ENCODE results near the gene PML. TPM values are rescaled to one million over a fixed set of nuclear protein-coding genes. Genes with fewer than 3 reads are reported as not detected.

The PML gene
- total RNA-seq, 2 donors from 2014 or later: 26.5 to 28.9 TPM

DNA sequence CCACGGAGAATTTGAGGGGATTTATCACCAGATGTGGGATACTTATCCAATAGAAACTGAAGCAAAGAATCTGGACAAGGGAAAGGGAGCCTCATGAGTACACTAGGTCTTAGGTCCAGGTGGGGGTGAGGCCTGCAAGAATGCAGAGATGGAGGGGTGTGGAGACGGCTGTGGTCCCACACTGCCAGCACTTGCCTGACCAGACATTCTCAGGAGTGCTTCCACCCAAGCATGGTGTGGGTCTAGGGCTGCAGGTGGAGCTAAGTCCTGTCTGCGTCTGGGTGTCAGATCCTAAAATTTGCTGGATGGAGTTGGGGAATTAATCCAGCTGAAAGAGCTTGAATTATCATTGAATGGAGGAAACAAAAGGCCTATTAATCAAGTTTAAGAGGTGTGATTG, 14.4 kb downstream of the PML start:
- Histone ChIP-seq H3K4me1 (ENCODE audit: control insufficient read depth, insufficient read depth, low read length) (no peaks in the 10 kb centered on the region), H3K36me3 (ENCODE audit: control insufficient read depth, insufficient read depth, low read length) (peaks cover 19% of the 10 kb centered on the region), H3K4me3 (ENCODE audit: low read length) (no peak overlapping the region), H3K27ac (ENCODE audit: low read depth, low read length) (no peak overlapping the region), H3K9me3 (ENCODE audit: control insufficient read depth, low read length) (no peaks in the 10 kb centered on the region), H3K9ac (ENCODE audit: extremely low read depth, low read length, poor library complexity, severe bottlenecking) (no peak overlapping the region), H3K27me3 (ENCODE audit: control insufficient read depth, insufficient read depth, low read length, poor library complexity, severe bottlenecking) (no peaks in the 10 kb centered on the region)
- DNase-seq: no peak
- 92 to 100% methylated on average over 1 to 3 of the region's 3 CpGs for WGBS, 2 experiments (ENCODE audit: insufficient coverage in 1 of 2, insufficient read length in 1 of 2)
- H3K27ac Mint-ChIP-seq: no peak overlapping the region
- no peak overlapping the region for H3K4me3 Mint-ChIP-seq
- H3K4me1 Mint-ChIP-seq: peaks cover 9% of the 10 kb centered on the region
- peaks cover 34% of the 10 kb centered on the region for H3K36me3 Mint-ChIP-seq (ENCODE audit: low read depth)
- TF ChIP-seq, protein P1, sequence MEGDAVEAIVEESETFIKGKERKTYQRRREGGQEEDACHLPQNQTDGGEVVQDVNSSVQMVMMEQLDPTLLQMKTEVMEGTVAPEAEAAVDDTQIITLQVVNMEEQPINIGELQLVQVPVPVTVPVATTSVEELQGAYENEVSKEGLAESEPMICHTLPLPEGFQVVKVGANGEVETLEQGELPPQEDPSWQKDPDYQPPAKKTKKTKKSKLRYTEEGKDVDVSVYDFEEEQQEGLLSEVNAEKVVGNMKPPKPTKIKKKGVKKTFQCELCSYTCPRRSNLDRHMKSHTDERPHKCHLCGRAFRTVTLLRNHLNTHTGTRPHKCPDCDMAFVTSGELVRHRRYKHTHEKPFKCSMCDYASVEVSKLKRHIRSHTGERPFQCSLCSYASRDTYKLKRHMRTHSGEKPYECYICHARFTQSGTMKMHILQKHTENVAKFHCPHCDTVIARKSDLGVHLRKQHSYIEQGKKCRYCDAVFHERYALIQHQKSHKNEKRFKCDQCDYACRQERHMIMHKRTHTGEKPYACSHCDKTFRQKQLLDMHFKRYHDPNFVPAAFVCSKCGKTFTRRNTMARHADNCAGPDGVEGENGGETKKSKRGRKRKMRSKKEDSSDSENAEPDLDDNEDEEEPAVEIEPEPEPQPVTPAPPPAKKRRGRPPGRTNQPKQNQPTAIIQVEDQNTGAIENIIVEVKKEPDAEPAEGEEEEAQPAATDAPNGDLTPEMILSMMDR (conservative IDR thresholded peaks at IDR 0.05): no peak
- no peaks in the 10 kb centered on the region for H3K27me3 Mint-ChIP-seq (ENCODE audit: insufficient read depth)
- H3K9me3 Mint-ChIP-seq: no peaks in the 10 kb centered on the region

DNA sequence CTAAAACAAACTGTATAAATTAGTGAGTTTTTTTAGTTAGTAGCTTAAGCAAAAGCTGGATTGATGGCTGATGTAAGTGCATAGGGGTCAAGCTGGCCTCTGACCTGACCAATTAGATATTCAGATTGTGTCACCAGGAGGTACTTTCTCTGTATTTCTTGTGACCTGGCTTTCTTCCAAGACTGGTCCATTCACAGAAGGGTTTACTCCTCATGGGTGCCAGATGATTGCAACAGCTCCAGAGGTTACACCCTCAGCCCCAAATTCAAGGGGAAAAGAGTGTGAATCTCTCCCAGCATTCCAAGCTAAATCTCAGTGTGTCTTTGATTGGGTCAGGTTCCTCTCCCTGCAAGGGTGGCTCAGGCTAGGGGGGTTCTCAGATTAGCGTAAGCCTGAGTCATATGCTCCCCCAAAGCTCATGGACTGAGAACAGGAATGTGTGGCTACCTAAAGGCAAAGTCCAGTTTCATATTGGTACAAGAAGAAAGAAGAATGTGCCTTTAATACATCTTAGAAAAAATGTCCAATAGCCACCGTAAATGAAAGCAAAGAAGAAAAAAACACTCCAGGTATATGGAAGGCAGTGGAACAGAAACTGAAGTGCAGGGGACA, 16.5 kb downstream of the PML start:
- H3K9ac ChIP-seq (ENCODE audit: extremely low read depth, low read length, poor library complexity, severe bottlenecking): no peak overlapping the region
- Mint-ChIP-seq H3K27me3 (ENCODE audit: insufficient read depth) (no peaks in the 10 kb centered on the region), H3K27ac (no peak overlapping the region), H3K4me3 (no peak overlapping the region), H3K36me3 (ENCODE audit: low read depth) (peaks cover 24% of the 10 kb centered on the region), H3K4me1 (peaks cover 9% of the 10 kb centered on the region), H3K9me3 (no peaks in the 10 kb centered on the region)
- no peaks in the 10 kb centered on the region for H3K9me3 ChIP-seq (ENCODE audit: control insufficient read depth, low read length)
- TF ChIP-seq, protein P1 (conservative IDR thresholded peaks at IDR 0.05): no peak
- H3K4me3 ChIP-seq (ENCODE audit: low read length): no peak overlapping the region
- H3K27ac ChIP-seq (ENCODE audit: low read depth, low read length): no peak overlapping the region
- 94 to 100% methylated on average over 1 to 2 of the region's 2 CpGs for WGBS, 2 experiments (ENCODE audit: insufficient coverage in 1 of 2, insufficient read length in 1 of 2)
- no peak for DNase-seq
- H3K27me3 ChIP-seq (ENCODE audit: control insufficient read depth, insufficient read depth, low read length, poor library complexity, severe bottlenecking): no peaks in the 10 kb centered on the region
- H3K36me3 ChIP-seq (ENCODE audit: control insufficient read depth, insufficient read depth, low read length): peaks cover 7% of the 10 kb centered on the region
- no peaks in the 10 kb centered on the region for H3K4me1 ChIP-seq (ENCODE audit: control insufficient read depth, insufficient read depth, low read length)

DNA sequence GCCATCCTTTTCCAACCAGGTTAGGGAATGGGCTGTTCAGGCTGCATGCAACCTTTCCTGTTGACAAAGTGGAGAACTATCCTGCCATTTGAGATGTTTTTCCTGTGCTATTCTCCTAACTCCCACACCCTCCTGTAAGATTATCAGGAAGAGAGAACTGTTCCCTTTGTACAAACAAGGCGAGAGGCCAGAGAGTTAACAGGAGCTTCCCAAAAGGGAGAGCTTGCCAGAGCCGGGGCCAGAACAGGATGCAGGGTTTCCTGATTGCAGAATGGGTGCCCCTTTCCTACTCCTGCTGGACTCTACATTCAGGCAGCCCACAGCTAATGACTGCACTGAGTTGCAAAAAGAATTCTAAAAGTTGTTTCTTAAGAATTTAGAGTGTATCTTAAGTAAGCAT, 17.1 kb downstream of the PML start:
- Mint-ChIP-seq H3K4me1 (peaks cover 9% of the 10 kb centered on the region), H3K4me3 (no peak overlapping the region), H3K27ac (no peak overlapping the region), H3K36me3 (ENCODE audit: low read depth) (peaks cover 20% of the 10 kb centered on the region), H3K9me3 (no peaks in the 10 kb centered on the region), H3K27me3 (ENCODE audit: insufficient read depth) (no peaks in the 10 kb centered on the region)
- TF ChIP-seq, protein P1 (conservative IDR thresholded peaks at IDR 0.05): no peak
- no peak for DNase-seq
- no peak overlapping the region for H3K9ac ChIP-seq (ENCODE audit: extremely low read depth, low read length, poor library complexity, severe bottlenecking)
- no peaks in the 10 kb centered on the region for H3K9me3 ChIP-seq (ENCODE audit: control insufficient read depth, low read length)
- no peak overlapping the region for H3K27ac ChIP-seq (ENCODE audit: low read depth, low read length)
- H3K27me3 ChIP-seq (ENCODE audit: control insufficient read depth, insufficient read depth, low read length, poor library complexity, severe bottlenecking): no peaks in the 10 kb centered on the region
- no peak overlapping the region for H3K4me3 ChIP-seq (ENCODE audit: low read length)
- peaks cover 7% of the 10 kb centered on the region for H3K36me3 ChIP-seq (ENCODE audit: control insufficient read depth, insufficient read depth, low read length)
- WGBS, 2 experiments (ENCODE audit: insufficient coverage in 1 of 2, insufficient read length in 1 of 2): 82 to 100% methylated on average over 1 to 2 of the region's 2 CpGs
- no peaks in the 10 kb centered on the region for H3K4me1 ChIP-seq (ENCODE audit: control insufficient read depth, insufficient read depth, low read length)
